HG03159 (cell line): ENCODE data around the gene C13orf42.

Experiments
- ATAC-seq: cut with Tn5 transposase; IDR thresholded peaks from one replicate; pipeline ENCODE4 v1.9.1; 2021; ENCODE audit warnings: mild to moderate bottlenecking, moderate library complexity; ENCODE audit not compliant: unreplicated experiment

Gene C13orf42

GRCh38 chr13:51111174-51111573, at the start of gene C13orf42:
C13orf42 (minus strand) TSS chr13:51111274; CDS start chr13:51111209, 65 bp downstream.
- ATAC-seq = no peak

DNA sequence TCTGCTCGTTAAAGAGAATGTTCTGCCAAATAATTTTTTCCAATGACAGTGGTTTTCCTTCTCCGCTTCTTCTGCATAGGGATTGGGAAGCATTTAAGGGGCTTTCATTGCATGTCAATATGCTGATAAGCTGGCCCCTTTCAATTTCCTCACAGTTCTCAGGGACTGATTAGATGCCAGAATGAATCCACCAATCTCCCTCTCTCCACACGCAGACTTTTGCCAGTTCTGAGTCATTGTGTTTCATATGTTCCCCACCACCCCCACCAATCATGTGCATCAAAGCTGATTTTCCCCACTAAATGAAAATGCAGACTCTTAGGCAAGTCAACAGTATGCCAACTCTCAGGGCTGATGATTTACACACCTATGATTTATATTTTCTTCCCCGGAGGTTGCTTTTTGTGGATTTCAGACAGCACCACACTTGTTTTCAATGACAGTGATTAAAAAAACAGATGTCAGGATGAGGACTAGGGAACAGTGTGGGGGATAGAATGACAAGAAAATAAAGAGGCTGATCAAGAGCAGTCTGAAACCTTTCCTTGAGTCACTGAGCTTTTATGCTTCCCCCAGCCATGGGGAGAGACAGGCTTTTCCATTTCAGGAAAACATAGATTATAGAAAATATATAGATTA, 47.9 kb upstream of the C13orf42 start:
- ATAC-seq = no peak

GRCh38 chr13:51158365-51158764, 47.3 kb upstream of the C13orf42 start:
- no peak for ATAC-seq

DNA sequence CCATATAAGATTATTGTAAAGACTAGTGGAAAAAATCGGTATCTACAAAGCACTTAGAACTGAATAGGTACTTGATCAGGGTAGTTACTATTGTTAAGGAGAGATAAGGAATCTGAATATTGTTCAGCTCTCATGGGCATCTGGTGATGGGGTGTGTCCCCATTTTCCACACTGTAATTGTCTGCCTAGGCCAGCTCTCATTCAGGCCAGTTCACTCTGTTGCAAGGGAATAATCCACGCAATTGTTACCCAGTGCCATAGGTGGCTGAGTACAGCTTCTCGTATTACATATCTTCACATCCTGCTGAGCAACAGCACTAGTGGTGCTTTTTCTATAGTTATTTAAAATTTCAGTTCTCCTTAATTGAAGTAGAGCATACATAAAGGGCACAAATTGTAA, 45.6 kb upstream of the C13orf42 start:
- ATAC-seq = no peak

- no peak for ATAC-seq
Measured at GRCh38 chr13:51155776-51156515, 44.9 kb upstream of the C13orf42 start.

DNA sequence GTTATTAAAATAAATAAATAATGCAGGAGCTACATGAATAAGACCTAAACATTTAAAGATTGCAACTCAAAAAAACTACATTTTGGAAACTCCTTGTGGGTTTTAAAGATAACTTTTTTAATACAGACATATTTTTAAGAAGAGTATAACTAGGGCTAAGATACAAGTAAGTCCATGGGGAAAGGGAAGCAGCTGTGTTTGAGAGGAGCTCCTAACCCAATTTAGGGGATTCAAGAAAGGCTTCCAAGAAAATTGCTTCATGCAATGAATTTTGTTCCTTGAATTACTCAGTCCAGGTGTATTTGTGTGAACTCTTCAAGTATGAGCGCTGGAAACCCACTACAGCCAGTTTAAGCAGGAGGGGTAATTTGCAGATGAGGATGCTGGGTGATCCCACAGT, 44.1 kb upstream of the C13orf42 start:
- ATAC-seq = no peak

DNA sequence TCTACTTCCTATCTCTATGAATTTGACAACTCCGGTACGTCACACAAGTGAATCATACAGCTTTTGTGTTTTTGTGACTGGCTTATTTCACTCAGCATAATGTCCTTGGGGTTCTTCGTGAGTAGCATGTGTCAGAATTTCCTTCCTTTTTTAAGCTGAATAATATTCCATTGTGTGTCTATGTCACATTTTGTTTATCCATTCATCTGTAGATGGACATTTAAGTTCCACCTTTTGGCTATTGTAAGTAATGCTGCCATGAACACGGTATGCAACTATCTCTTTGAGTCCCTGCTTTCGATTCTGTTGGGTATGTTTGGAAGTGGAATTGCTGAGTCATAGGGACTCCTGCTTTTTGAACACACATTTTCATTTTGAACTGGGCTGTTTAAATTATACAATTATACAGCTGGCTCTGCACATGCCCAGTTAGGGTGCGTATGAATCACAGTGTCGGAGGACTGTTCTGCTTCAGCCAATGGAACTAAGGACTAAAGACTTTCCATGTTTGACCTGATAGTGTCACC, 43.0 kb upstream of the C13orf42 start:
- no peak for ATAC-seq

DNA sequence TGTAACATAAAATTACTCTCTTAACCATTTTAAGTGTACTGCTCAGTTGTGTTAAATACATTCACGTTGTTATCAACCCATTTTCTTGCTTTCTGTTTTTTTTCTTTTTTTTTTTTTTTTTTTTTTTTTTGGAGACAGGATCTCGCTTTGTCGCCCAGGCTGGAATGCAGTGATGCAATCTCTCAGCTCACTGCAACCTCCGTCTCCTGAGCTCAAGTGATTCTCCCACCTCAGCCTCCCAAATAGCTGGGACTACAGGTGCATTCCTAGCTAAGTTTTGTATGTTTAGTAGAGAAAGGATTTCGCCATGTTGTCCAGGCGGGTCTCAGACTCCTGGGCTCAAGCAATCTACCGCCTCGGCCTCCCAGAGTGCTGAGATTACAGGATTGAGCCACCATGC, 42.5 kb upstream of the C13orf42 start:
- ATAC-seq = no peak

GRCh38 chr13:51152701-51153100, 41.6 kb upstream of the C13orf42 start:
- ATAC-seq = no peak

DNA sequence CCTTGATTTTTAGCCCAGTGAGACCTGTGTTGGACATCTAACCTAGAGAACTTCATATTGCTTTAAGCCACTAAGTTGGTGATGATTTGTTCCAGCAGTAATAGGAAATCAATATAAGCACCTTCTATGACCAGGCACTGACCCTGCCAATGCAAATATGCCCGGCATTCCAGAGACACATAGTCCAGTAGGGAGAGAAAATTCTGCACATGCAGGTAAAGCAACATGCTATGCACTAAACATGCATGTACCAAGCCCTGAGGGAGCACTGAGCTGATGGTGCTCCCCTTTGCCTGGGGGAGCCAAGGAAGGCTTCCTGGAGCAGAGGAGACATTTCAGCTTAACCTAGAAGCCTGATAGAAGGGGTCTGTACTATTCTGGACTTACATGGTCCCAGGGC, 40.4 kb upstream of the C13orf42 start:
- ATAC-seq = no peak

DNA sequence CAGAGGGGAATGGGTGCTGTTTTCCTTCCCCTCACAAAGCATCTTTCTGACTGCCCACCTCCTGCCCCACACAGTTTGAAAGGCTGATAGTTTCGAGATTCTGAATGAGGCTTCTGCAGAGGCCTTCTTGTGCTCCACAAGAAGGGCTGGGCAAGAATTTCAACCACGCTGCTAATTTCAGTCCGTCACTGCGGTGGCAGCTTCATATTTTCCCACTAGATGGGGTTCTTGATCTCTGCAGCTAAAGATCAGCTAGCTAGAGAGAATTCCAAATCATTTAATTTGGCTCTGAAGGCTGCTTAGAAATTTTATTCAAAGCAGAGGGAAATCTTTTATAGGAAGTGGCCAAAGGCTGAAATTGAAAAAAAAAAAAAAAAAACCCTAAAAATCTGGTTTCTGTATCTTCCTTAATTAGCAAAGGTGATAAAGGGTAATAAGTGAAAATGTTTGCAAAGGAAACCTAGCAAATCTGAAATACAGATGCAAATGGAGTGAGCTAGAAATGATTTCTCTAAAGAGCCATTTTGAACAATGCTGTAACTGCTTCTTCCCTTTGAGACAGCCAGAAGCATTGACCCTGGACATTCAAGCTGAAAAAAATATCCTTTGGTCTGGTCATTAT, 38.0 kb upstream of the C13orf42 start:
- ATAC-seq = no peak

- ATAC-seq = no peak
Measured at GRCh38 chr13:51148223-51148951, 37.3 kb upstream of the C13orf42 start.

DNA sequence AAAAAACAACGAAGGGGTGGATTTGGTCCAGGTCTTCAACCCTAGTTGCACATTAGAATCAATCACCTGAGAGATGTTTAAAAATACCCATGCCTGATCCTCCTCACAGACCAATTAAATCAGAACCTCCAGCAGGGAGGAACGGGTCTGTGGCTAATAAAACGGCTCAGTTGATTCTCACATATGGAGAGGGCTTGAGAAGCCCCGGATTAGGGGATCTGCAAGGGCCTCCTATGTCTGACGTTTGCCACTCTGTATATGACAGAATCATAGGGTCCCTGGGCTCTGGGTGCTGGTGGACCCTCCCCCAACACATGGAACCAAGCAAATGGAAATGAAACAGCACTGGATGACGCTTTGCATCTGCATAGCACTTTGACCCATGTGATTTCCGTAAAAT, 36.7 kb upstream of the C13orf42 start:
- no peak for ATAC-seq

DNA sequence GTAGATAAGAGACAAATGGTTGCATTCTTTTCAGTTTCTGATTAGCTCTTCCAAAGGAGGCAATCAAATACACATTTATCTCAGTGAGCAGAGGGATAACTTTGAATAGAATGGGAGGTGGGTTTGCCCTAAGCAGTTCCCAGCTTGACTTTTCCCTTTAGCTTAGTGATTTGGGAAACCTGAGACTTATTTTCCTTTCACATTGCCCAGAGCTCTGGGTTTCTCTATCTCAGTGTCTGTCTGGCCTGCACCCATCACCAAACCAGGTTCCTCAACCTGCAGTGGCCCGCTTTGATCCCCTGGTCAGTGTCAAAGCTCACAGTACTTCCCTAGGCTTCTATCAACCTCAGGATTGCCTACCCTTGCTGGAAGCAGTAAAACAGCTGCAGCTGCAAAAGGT, 35.6 kb upstream of the C13orf42 start:
- ATAC-seq = no peak

DNA sequence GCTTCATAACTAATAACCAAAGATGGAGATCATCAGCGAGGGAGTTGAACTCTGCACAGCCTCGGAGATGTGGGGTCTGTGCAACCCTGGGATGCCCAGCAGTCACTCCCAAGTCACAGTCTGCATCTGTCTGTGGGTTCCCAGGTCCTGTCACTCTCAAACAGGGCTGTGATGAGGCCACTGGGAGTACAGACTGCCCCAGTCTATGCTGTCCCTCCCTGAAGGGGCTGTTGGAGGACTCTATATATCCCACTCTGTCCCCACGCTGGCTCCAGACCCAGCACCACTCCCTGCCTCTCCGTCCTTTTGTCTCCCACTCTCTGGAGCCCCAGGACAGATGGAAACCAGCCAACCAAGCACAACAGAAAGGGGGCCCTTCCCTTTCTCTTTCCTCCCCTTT, 26.2 kb upstream of the C13orf42 start:
- no peak for ATAC-seq

DNA sequence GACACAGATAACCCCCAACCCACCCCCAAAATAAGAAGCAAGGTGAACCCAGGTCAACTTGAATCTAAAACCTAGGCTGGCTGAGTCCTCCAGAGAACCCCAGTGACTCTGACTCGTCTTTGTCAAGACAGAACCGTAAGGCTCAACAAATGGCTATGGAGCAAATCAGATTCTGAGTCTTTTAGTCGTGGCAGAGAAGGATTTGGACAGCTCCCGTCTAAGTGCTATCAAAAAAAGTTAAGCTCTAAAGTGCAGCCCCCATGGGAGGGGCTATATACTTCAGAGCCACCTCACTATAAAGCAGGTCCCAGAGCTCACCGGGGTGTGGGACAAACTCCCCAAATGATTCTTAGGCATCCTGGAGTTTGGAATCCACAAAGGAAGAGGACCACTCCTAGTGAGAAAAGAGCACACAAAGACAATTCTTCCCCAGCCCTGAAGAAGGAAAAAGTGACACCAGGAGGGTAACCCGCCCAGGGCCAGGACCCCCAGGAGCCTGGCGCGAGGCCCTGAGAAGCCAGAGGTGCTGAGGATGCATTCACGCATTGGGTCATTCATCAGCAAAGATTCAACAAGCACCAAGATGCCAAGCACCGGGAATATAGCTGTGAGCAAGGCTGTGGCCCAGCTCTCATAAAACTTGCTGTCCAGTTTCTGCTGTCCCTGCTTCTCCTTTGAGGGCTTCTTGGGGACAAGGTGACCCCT, 25.4 kb upstream of the C13orf42 start:
- ATAC-seq = no peak

DNA sequence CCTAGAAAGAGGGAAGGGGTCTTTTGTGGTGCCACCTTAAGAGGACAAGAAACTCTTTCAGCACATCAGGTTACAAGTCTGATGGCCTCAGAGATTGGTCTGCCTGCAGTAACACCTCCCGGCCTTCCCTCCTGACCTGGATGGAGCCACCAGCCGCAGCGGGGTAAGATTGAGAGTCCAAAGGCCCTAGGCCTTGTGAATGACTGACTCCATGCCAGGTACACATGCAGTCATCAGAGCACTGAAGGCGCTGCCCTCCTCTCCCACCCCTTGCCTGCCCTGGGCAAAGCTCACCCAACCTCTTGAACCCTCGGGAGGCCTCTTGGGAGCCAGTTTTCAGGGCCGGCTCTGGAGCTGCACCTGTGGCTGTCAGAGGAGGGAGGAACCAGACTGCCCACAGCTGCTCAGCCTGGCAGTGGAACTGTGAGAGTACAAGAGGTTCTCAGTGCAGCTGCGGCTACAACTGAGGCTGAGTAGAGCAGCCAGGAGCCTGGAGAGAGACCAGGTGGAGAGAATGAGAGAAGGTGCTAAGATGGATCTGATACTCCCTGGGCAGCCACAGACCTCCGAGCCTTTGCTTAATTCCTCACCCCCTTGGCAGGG, 23.8 kb upstream of the C13orf42 start:
- no peak for ATAC-seq

- no peak for ATAC-seq
Measured at GRCh38 chr13:51130348-51130747, 19.3 kb upstream of the C13orf42 start.

- peak; percentile 82 for ATAC-seq
Measured at GRCh38 chr13:51125495-51126226, 14.6 kb upstream of the C13orf42 start.
